22Rv1 (cell line): ENCODE results near the gene OSER1.
"Not testable (repeated sequence)": the region's sequence is repeated elsewhere in the genome, so short reads cannot be mapped to it uniquely, and the experiment has no call there.

ENCODE experiments used
- H3K27ac ChIP-seq: fragments of 450-650 bp; 2 replicates; pipeline ENCODE4 v1.5.1; 2017
- ZFX ChIP-seq: fragments of 450-650 bp; IDR thresholded peaks from 2 replicates; pipeline ENCODE4 v1.6.1; 2017; ENCODE audit warnings: antibody characterized with exemption, borderline replicate concordance
- TF ChIP-seq, protein P1 (sequence below): fragments of 450-650 bp; IDR thresholded peaks from 2 replicates; pipeline ENCODE4 v1.5.1; 2017; ENCODE audit warnings: mild to moderate bottlenecking

OSER1 gene

DNA sequence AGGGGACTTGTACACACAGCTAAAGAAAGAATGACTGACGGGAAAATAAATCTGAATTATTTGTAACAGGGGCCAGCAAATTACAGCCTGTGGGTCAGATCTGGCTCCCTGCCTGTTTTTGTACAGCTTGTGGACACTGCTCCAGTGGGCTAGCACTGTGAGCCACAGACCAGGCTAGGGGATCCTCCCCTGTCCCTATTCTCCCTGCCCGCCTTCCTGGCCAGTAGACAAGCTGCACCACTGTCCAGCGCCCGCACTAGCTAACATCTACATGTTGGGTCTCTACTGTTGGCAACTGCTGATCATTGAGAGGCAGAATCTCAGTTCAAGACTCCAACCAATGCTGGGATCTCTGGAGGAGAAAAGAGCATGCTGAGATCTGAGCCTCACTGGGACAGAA is 10.7 kb downstream of the OSER1 start:
- TF ChIP-seq, protein P1, sequence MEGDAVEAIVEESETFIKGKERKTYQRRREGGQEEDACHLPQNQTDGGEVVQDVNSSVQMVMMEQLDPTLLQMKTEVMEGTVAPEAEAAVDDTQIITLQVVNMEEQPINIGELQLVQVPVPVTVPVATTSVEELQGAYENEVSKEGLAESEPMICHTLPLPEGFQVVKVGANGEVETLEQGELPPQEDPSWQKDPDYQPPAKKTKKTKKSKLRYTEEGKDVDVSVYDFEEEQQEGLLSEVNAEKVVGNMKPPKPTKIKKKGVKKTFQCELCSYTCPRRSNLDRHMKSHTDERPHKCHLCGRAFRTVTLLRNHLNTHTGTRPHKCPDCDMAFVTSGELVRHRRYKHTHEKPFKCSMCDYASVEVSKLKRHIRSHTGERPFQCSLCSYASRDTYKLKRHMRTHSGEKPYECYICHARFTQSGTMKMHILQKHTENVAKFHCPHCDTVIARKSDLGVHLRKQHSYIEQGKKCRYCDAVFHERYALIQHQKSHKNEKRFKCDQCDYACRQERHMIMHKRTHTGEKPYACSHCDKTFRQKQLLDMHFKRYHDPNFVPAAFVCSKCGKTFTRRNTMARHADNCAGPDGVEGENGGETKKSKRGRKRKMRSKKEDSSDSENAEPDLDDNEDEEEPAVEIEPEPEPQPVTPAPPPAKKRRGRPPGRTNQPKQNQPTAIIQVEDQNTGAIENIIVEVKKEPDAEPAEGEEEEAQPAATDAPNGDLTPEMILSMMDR, result no peak
- TF ChIP-seq ZFX, result no peak

DNA sequence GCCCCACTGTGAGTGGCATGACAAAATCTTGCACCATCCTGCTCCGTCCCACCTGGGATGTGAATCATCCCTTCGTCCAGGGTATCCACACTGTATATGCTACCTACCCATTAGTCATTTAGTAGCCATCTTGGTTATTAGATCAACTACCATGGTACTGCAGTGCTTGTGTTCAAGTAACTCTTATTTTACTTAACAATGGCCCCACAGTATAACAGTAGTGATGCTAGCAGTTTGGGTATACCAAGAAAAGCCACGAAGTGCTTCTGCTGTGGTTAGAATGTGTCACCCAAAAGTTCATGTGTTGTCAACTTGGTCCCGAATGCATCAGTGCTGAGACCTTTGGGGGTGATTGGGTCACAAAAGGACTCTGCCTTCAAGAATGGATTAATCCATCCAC is 11.7 kb downstream of the OSER1 start:
- H3K27ac ChIP-seq, result no peak overlapping the region
- TF ChIP-seq, protein P1, result no peak

More for the DNA sequence above, 10.7 kb downstream of the OSER1 start:
- no peak overlapping the region for H3K27ac ChIP-seq

DNA sequence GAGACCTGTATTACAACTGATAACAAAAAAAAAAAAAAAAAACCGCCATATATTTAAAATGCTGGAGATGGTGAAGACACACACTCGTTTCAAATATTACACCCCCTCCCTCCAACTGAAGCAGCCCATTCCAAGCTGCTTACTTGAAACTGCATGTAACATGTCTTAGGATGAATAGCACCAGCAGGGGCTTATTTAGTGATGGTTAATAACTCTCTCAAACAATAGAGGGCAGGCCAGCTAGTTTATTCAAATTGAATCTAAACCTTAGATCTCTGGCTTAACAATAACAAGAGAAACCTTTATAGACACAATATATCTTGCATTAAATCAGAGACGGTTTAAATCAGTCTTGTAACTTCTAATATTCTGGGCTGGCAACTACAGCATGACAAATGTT is 14.3 kb downstream of the OSER1 start:
- TF ChIP-seq, protein P1, result no peak
- no peak for TF ChIP-seq ZFX
- H3K27ac ChIP-seq, result no peak overlapping the region

DNA sequence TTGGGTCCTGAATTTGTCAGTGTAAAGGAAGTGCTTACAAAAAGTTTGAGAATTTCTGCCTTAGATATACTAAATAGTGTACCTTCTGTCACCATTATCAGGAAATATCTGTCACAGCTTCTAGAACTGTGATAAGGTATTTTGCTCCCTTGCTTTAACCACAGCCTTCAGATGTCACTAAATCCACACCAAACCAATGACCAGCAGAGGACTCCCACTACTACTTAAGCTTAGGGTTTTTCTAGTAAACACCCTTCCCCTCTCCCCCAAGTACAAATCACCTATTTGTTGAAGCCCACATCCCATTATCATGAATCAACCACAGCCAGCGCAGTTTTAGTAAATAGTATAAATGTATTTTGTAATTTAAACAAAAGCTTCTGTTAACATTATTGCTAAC is 15.0 kb downstream of the OSER1 start:
- no peak overlapping the region for H3K27ac ChIP-seq
- TF ChIP-seq, protein P1, result no peak
- TF ChIP-seq ZFX, result no peak

DNA sequence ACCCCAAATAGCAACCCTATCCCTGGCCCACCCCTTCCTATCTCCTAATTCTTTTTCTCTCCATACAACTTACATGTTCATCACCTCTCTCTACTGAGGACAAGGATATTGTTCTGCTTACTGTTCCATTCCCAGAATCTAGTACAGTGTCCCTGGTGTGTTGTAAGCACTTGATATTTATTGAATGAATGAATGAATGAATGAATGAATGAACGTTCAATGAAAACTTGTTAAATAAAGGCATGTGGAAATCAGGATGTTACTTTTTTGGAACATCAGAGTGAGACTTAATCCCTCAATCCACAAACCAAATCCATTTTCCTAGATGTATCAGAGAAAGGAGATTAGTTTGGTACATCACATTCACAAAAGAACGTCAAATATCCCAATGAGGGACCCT is 16.8 kb downstream of the OSER1 start:
- TF ChIP-seq, protein P1, result no peak
- H3K27ac ChIP-seq, result no peak overlapping the region

DNA sequence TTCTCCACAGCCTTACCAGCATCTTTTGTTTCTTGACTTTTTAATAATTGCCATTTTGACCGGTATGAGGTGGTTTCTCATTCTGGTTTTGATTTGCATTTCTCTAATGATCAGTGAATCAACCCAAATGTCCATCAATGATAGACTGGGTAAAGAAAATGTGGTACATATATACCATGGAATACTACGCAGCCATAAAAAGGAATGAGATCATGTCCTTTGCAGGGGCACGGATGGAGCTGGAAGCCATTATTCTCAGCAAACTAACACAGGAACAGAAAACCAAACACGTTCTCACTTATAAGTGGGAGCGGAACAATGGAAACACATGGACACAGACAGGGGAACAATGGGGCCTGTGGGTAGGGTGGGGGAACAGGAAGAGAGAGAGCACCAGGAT is 18.9 kb downstream of the OSER1 start:
- not testable (repeated sequence) for H3K27ac ChIP-seq

DNA sequence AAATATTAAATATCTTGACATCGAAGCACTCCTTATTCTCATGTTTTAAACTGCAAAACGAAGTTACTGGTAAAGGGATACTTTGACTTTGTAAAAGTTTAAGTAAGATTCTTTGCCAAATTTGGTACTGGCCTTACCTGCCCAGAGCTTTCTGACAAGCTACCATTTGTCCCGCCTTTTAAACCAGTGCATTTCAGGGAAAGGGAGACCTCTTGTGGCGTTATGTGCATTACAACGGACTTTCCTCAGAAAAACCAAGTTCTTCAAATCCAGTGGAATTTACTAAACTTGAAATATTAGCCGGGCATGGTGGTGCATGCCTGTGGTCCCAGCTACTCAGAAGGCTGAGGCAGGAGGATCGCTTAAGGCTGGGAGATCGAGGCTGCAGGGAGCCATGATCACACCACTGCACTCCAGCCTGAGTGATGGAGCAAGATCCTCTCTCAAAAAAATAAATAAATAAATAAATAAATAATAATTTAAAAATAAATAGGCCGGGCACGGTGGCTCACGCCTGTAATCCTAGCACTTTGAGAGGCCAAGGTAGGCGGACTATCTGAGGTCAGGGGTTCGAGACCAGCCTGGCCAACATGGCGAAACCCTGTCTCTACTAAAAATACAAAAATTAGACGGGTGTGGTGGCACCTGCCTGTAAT is 20.2 kb downstream of the OSER1 start:
- TF ChIP-seq, protein P1, result peak; percentile 88
- not testable (repeated sequence) for H3K27ac ChIP-seq

DNA sequence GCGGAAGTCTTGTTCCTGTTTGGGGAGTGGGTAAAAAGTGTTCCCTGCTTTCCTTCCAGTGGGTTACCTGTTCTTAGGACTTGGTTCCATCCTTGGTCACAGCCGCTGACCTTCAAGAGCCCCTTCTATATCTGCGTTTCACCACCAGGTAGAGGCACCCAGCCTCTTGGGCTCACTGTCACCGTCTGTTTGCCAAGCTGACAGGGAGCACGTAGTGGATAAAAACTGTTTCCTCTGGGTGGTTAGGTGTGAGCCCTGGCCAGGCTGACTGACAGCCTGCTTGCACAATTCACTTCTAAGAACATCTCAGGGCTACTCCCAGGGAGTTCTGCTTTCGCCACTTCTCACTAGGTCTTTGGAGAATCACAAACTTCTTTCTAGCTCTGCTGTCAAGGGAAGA is 21.8 kb downstream of the OSER1 start:
- TF ChIP-seq ZFX, result no peak
- TF ChIP-seq, protein P1, result no peak
- no peak overlapping the region for H3K27ac ChIP-seq
